Left ventricle myocardium inferior (tissue), 1 donor: ENCODE data around the gene USP54. TPM values are rescaled to one million over a fixed set of nuclear protein-coding genes. Genes with fewer than 3 reads are reported as not detected.

Source experiments
- DNase-seq: peaks from one replicate; pipeline ENCODE4 v3.0.0-alpha.2; 2020
- H3K27ac ChIP-seq: fragments of 200-600 bp; replicated peaks from 2 replicates; pipeline ENCODE4 v1.8.0; 2021
- H3K27me3 ChIP-seq: fragments of 200-600 bp; 2 replicates; pipeline ENCODE4 v1.8.0; 2021; ENCODE audit warnings: low read depth
- H3K36me3 ChIP-seq: fragments of 200-600 bp; 2 replicates; pipeline ENCODE4 v1.8.0; 2021
- H3K4me1 ChIP-seq: fragments of 200-600 bp; 2 replicates; pipeline ENCODE4 v1.8.0; 2021
- H3K4me3 ChIP-seq: fragments of 200-600 bp; 2 replicates; pipeline ENCODE4 v1.8.0; 2021; ENCODE audit warnings: mild to moderate bottlenecking, moderate library complexity
- H3K9me3 ChIP-seq: fragments of 200-600 bp; replicated peaks from 2 replicates; pipeline ENCODE4 v1.8.0; 2021
- intact Hi-C: fragments of 100-400 bp; cut with micrococcal nuclease; formaldehyde crosslinking; loops from one replicate; pipeline ENCODE4 v1.11.0; 2022
- total RNA-seq: library from RNA; stranded (reverse); fragmentation: NEBNext Ultra II Directional; extraction: Animal tissue kit (Norgen Biotek cat#: 25700); gene quantifications from one replicate; pipeline ENCODE4 v1.2.1, GENCODE V29; 2021
- TF ChIP-seq, protein P1 (sequence below): fragments of 200-600 bp; IDR thresholded peaks from 2 replicates; pipeline ENCODE4 v1.8.0; 2021; ENCODE audit warnings: antibody characterized with exemption, mild to moderate bottlenecking, borderline replicate concordance
- donor health status: DM: no; HTN: yes; CAD: no; lungs with severe emphysema.

The USP54 gene
- total RNA-seq, 1 donor from 2014 or later, result 19.6 TPM

DNA sequence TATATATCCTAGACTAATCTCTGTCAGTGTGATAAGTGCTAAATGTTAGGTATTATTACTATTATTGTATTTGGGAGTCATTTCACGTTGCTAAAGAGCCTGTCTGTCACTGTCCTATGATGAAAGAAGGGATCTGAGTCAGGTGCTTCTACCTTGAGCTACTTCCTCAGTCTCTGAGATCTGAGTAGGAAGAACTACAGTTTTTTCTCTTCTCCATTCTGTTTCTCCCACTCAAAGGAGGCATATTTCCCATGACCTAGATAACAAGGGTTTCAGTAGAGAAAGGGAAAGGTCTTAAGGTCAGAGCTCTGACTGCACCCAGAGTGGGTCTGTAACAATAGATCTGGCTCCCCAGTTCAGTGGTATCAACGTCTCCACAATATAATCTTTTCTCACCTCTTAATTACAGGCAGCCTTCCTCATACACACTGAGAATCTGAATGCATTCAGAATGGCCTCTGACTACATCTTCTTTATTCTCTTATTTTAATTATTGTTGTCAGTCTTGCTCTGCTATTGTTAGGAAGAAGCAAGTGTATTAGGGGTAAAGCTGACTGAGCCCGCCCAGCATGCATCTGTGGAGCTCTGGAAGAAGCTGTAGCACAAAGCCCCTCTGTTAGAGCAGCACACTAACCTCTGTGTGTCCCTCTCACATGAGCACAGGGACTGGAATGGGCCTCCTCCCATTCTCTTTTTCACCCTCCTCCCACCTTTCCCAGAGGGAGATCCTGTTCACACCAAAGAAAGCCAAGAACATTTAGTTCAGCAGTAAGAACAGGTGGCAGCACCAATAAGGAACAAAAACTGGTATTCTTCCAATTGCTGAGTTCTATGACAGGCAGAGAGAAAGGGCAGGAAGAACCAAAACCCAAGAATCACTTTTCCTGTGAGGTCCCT lies 38.1 kb downstream of the USP54 start:
- H3K27me3 ChIP-seq, result no peaks in the 10 kb centered on the region
- intact Hi-C loops, result no loop called here
- TF ChIP-seq, protein P1, sequence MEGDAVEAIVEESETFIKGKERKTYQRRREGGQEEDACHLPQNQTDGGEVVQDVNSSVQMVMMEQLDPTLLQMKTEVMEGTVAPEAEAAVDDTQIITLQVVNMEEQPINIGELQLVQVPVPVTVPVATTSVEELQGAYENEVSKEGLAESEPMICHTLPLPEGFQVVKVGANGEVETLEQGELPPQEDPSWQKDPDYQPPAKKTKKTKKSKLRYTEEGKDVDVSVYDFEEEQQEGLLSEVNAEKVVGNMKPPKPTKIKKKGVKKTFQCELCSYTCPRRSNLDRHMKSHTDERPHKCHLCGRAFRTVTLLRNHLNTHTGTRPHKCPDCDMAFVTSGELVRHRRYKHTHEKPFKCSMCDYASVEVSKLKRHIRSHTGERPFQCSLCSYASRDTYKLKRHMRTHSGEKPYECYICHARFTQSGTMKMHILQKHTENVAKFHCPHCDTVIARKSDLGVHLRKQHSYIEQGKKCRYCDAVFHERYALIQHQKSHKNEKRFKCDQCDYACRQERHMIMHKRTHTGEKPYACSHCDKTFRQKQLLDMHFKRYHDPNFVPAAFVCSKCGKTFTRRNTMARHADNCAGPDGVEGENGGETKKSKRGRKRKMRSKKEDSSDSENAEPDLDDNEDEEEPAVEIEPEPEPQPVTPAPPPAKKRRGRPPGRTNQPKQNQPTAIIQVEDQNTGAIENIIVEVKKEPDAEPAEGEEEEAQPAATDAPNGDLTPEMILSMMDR, result no peak
- H3K4me1 ChIP-seq, result peaks cover 27% of the 10 kb centered on the region
- H3K4me3 ChIP-seq, result no peak overlapping the region
- no peaks in the 10 kb centered on the region for H3K36me3 ChIP-seq
- H3K9me3 ChIP-seq, result no peaks in the 10 kb centered on the region
- DNase-seq, result peak; percentile 23
- peak overlapping the region; percentile 59 for H3K27ac ChIP-seq

DNA sequence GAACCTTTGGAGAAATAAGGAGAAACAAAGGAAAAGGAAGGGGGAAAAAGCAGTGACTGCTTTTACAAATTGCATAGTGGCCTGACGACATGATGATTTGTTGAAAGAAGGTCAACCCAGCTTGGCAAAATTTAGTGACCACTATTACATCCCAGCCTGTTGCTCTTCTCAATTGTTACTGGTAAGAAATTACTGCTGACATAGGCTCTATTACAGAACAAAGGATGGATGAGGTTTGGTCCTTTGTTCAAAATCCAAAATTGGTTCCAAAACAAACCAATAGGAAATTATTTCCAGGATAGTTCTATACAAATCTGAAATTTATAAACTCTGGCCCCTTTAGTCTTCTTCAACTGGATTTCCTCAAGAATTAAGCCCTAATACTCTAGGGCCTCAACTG lies 39.6 kb downstream of the USP54 start:
- TF ChIP-seq, protein P1, result no peak
- Histone ChIP-seq H3K36me3 (no peaks in the 10 kb centered on the region), H3K4me1 (peaks cover 27% of the 10 kb centered on the region), H3K27ac (no peak overlapping the region), H3K4me3 (no peak overlapping the region), H3K27me3 (no peaks in the 10 kb centered on the region), H3K9me3 (no peaks in the 10 kb centered on the region)
- intact Hi-C loops, result no loop called here
- no peak for DNase-seq

DNA sequence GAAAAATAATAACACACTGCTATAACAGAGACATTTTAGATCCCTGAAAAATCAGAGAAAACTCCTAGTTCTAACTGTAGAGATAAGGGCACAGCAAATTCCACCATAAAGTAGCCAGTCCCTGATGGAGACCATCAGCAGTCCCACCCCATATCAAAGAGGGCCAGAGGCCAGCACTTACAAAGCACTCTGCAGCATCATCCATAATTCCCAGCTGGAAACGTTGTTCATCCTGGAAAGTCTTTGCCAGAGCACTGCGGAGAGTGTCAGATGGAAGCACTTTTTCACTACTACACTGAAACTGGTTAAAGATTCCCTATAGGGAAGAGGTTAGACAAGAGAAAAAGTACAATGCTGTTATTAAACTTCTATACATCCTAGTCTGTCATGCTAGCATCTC lies 45.8 kb downstream of the USP54 start:
- H3K4me3 ChIP-seq, result no peak overlapping the region
- TF ChIP-seq, protein P1, result no peak
- H3K27ac ChIP-seq, result no peak overlapping the region
- H3K36me3 ChIP-seq, result peaks cover 42% of the 10 kb centered on the region
- H3K27me3 ChIP-seq, result no peaks in the 10 kb centered on the region
- H3K4me1 ChIP-seq, result no peaks in the 10 kb centered on the region
- H3K9me3 ChIP-seq, result no peaks in the 10 kb centered on the region
- intact Hi-C loops, result no loop called here
- no peak for DNase-seq

DNA sequence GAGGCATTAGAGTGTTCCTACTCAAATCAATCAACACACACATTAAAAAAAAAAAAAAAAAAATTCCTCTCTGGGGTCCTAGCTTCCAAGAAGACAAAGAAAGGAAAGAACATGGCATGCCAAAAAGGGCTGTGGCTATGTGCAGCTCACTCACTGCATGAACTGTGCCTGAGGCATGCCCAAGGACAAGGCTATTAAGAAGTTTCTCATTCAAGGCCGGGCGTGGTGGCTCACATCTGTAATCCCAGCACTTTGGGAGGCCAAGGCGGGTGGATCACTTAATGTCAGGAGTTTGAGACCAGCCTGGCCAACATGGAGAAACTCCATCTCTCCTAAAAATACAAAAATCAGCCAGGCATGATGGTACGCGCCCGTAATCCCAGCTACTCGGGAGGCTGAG lies 53.4 kb downstream of the USP54 start:
- Histone ChIP-seq H3K4me1 (no peaks in the 10 kb centered on the region), H3K27ac (no peak overlapping the region), H3K4me3 (no peak overlapping the region), H3K36me3 (peaks cover 63% of the 10 kb centered on the region), H3K27me3 (no peaks in the 10 kb centered on the region), H3K9me3 (no peaks in the 10 kb centered on the region)
- no peak for DNase-seq
- intact Hi-C loops, result no loop called here
- TF ChIP-seq, protein P1, result no peak

DNA sequence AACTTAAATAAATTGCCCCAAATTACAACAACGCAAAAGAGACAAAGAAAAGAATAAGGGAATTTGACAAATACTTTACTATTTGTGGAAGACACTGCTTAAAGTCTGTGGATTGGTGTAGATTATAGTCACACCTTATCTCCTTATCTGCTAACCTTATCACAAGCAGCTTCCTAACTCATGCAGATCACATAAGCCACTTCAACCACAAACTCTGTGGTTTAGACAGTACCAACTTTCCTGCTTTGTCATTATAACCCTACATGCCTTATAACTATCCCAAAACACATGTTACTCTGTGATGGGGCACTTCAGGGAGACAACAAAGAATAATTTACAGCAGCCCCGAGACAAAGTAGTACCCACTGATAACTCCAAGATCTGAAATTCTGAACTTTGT lies 53.9 kb downstream of the USP54 start:
- DNase-seq, result no peak
- TF ChIP-seq, protein P1, result no peak
- Histone ChIP-seq H3K27ac (no peak overlapping the region), H3K36me3 (peaks cover 60% of the 10 kb centered on the region), H3K4me1 (no peaks in the 10 kb centered on the region), H3K9me3 (no peaks in the 10 kb centered on the region), H3K27me3 (no peaks in the 10 kb centered on the region), H3K4me3 (no peak overlapping the region)
- intact Hi-C loops, result no loop called here
